Smooth muscle cell (in vitro differentiated cells): ENCODE measurements around the gene CUL3. TPM values are rescaled to one million over a fixed set of nuclear protein-coding genes. Genes with fewer than 3 reads are reported as not detected.
"Not testable (repeated sequence)": the region's sequence is repeated elsewhere in the genome, so short reads cannot be mapped to it uniquely, and the experiment has no call there.

ENCODE experiments used
- DNase-seq: peaks from one replicate; lab custom pipeline; 2025; ENCODE audit not compliant: unreplicated experiment; lab: John Stamatoyannopoulos, UW
- H2AFZ ChIP-seq: fragments of 200-600 bp; sonication (generic); 2 replicates; pipeline ENCODE4 v1.6.0; 2016; ENCODE audit warnings: antibody characterized with exemption, low read depth, mild to moderate bottlenecking
- H3F3A ChIP-seq: fragments of 200-600 bp; sonication (generic); 2 replicates; pipeline ENCODE4 v1.6.0; 2017; ENCODE audit warnings: antibody characterized with exemption, low read depth
- H3K27ac ChIP-seq: fragments of 200-600 bp; sonication (generic); 2 replicates; pipeline ENCODE4 v1.5.1; 2016; ENCODE audit warnings: low read depth, mild to moderate bottlenecking
- H3K27me3 ChIP-seq: fragments of 200-600 bp; sonication (generic); 2 replicates; pipeline ENCODE4 v1.6.1; 2016; ENCODE audit warnings: low read depth, mild to moderate bottlenecking
- H3K36me3 ChIP-seq: fragments of 200-600 bp; sonication (generic); 2 replicates; pipeline ENCODE4 v1.5.1; 2016; ENCODE audit warnings: low read depth
- H3K4me1 ChIP-seq: fragments of 200-600 bp; sonication (generic); 2 replicates; pipeline ENCODE4 v1.5.1; 2016; ENCODE audit warnings: low read depth
- H3K4me2 ChIP-seq: fragments of 200-600 bp; sonication (generic); 2 replicates; pipeline ENCODE4 v1.6.0; 2016; ENCODE audit warnings: mild to moderate bottlenecking
- H3K4me3 ChIP-seq: fragments of 200-600 bp; sonication (generic); 2 replicates; pipeline ENCODE4 v1.5.1; 2016; ENCODE audit warnings: mild to moderate bottlenecking
- H3K79me2 ChIP-seq: fragments of 200-600 bp; sonication (generic); 2 replicates; pipeline ENCODE4 v1.6.0; 2016; ENCODE audit warnings: low read depth, mild to moderate bottlenecking
- H3K9ac ChIP-seq: fragments of 200-600 bp; sonication (generic); 2 replicates; pipeline ENCODE4 v1.6.0; 2016; ENCODE audit warnings: low read depth
- H3K9me3 ChIP-seq: fragments of 200-600 bp; sonication (generic); replicated peaks from 2 replicates; pipeline ENCODE4 v1.5.1; 2016; ENCODE audit warnings: low read depth
- H4K20me1 ChIP-seq: fragments of 200-600 bp; sonication (generic); 2 replicates; pipeline ENCODE4 v1.6.0; 2016; ENCODE audit warnings: low read depth
- CTCF ChIP-seq: fragments of 200-600 bp; sonication (generic); IDR thresholded peaks from 2 replicates; pipeline ENCODE4 v1.5.1; 2017; ENCODE audit warnings: borderline replicate concordance, mild to moderate bottlenecking, antibody characterized with exemption; ENCODE audit not compliant: insufficient read depth, poor library complexity, severe bottlenecking
- WGBS: methylation state at CpG from one replicate; pipeline ENCODE4 v1.1.7; 2016; ENCODE audit warnings: low lambda C conversion rate; 5-methylcytosine and 5-hydroxymethylcytosine counted together
- polyA plus RNA-seq: library from polyadenylated mRNA; unstranded; fragments of >200 nt; fragmentation: Nextera tagmentation; extraction: Ambion mirVana; gene quantifications from 2 replicates; pipeline ENCODE4 v1.2.1, GENCODE V29; 2016
- total RNA-seq: library from RNA; depleted of rRNA; stranded (reverse); fragments of >200 nt; gene quantifications from 2 replicates; pipeline ENCODE4 v1.2.3, GENCODE V29; 2014

Gene CUL3
- total and polyA plus RNA-seq, 2 experiments from 2014 or later, result 65.8 to 109 TPM

- no peak overlapping the region for H3K9ac ChIP-seq
- H3K79me2 ChIP-seq, result no peaks in the 10 kb centered on the region
- H4K20me1 ChIP-seq, result no peaks in the 10 kb centered on the region
- H3K36me3 ChIP-seq, result no peaks in the 10 kb centered on the region
- no peak overlapping the region for H3K27ac ChIP-seq
- no peak for DNase-seq
- H3K27me3 ChIP-seq, result no peaks in the 10 kb centered on the region
- no peak overlapping the region for H2AFZ ChIP-seq
- H3K9me3 ChIP-seq, result no peaks in the 10 kb centered on the region
- no peak overlapping the region for H3K4me2 ChIP-seq
- TF ChIP-seq CTCF, result no peak
- WGBS, result 89% methylated on average over 3 of the region's 3 CpGs
- H3F3A ChIP-seq, result no peaks in the 10 kb centered on the region
- no peak overlapping the region for H3K4me3 ChIP-seq
- no peaks in the 10 kb centered on the region for H3K4me1 ChIP-seq
These were observed 22.9 kb upstream of the CUL3 start for GRCh38 chr2:224608104-224608503.

GRCh38 chr2:224603746-224604500, 18.8 kb upstream of the CUL3 start:
- 95% methylated on average over 31 of the region's 42 CpGs for WGBS

GRCh38 chr2:224602778-224603375, 17.7 kb upstream of the CUL3 start:
- H3K9ac ChIP-seq, DNase-seq, H3K4me3 ChIP-seq, H3K36me3 ChIP-seq, H2AFZ ChIP-seq, H3K27ac ChIP-seq, H3K9me3 ChIP-seq, H3K79me2 ChIP-seq, H3F3A ChIP-seq, H3K4me2 ChIP-seq, H3K27me3 ChIP-seq, H4K20me1 ChIP-seq, H3K4me1 ChIP-seq: not testable (repeated sequence)
- 80% methylated on average over 17 of the region's 17 CpGs for WGBS

More at GRCh38 chr2:224603746-224604500, 18.8 kb upstream of the CUL3 start:
- not testable (repeated sequence) for DNase-seq, H3F3A ChIP-seq, H3K4me2 ChIP-seq, H3K36me3 ChIP-seq, H3K27me3 ChIP-seq, H3K79me2 ChIP-seq, H2AFZ ChIP-seq, H4K20me1 ChIP-seq, H3K9ac ChIP-seq, H3K4me3 ChIP-seq, H3K9me3 ChIP-seq, H3K4me1 ChIP-seq, H3K27ac ChIP-seq

- TF ChIP-seq CTCF, result no peak
- no peaks in the 10 kb centered on the region for H3F3A ChIP-seq
- no peaks in the 10 kb centered on the region for H3K9me3 ChIP-seq
- no peak overlapping the region for H2AFZ ChIP-seq
- H3K27ac ChIP-seq, result no peak overlapping the region
- H3K4me3 ChIP-seq, result no peak overlapping the region
- no peaks in the 10 kb centered on the region for H3K4me1 ChIP-seq
- H3K9ac ChIP-seq, result no peak overlapping the region
- no peak overlapping the region for H3K4me2 ChIP-seq
- no peaks in the 10 kb centered on the region for H4K20me1 ChIP-seq
- no peaks in the 10 kb centered on the region for H3K27me3 ChIP-seq
- no peaks in the 10 kb centered on the region for H3K79me2 ChIP-seq
- 92% methylated on average over 2 of the region's 2 CpGs for WGBS
- DNase-seq, result no peak
- H3K36me3 ChIP-seq, result no peaks in the 10 kb centered on the region
These were observed 16.8 kb upstream of the CUL3 start for GRCh38 chr2:224601923-224602322.
